ENCODE results near the gene NRIP1. TPM values are rescaled to one million over a fixed set of nuclear protein-coding genes. Genes with fewer than 3 reads are reported as not detected.

Gene NRIP1
- total and polyA plus RNA-seq, 2 of the 8 experiments (the other 6 are each of a cell fraction or from before 2014, with no cell fraction given), result 1.5 to 9.3 TPM

- TF ChIP-seq EGR1 (IDR thresholded peaks at IDR 0.05; ENCODE audit: borderline replicate concordance, low read depth, low read length) (no peak), POLR2AphosphoS5 (IDR thresholded peaks at IDR 0.05; ENCODE audit: low read depth, low read length) (no peak), CHD7 (IDR thresholded peaks at IDR 0.05; ENCODE audit: insufficient replicate concordance, low read length) (no peak), CEBPB (IDR thresholded peaks at IDR 0.05; ENCODE audit: low read depth, low read length) (no peak), JUN (IDR thresholded peaks at IDR 0.05; ENCODE audit: low read depth, low read length) (no peak), SP1 (IDR thresholded peaks at IDR 0.05; ENCODE audit: low read depth, low read length) (no peak), CTBP2 (IDR thresholded peaks at IDR 0.05; ENCODE audit: borderline replicate concordance, insufficient read depth, insufficient read length, low read length) (no peak)
Measured at GRCh38 chr21:15051644-15052458, 12.9 kb downstream of the NRIP1 start (continued).
